Measurements from ENCODE around the gene EIF3L. TPM values are rescaled to one million over a fixed set of nuclear protein-coding genes. Genes with fewer than 3 reads are reported as not detected.

The EIF3L gene
- total RNA-seq, 1 experiment from 2014 or later = 739 TPM

DNA sequence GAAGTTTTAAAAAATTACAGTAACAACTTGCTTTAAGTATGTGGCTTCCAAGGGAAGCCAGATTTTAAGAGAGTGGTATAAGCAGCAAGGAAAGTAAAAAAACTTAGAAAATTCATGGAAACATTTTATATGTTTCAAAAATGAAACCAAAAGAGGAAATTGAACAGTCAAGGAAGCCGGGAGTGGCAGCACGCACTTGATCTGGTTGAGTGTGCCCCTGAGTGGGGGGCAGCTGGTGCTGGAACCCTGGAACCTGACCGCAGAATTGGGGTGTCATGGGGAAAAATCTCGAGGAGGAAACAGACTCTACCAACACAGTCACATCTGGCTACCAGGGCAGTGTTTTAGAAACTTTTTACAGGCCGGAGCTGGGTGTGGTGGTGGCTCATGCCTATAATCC is 70.9 kb downstream of the EIF3L start:
- no peaks in the 10 kb centered on the region for H4K20me1 ChIP-seq (ENCODE audit: control insufficient read depth, insufficient read depth, insufficient read length)
- no peak overlapping the region for H4K8ac ChIP-seq (replicated peaks; ENCODE audit: insufficient read length, low read depth, low read length)
- no peak overlapping the region for H2BK12ac ChIP-seq (ENCODE audit: insufficient read length, low read depth, low read length)
- H4K91ac ChIP-seq (ENCODE audit: insufficient read length, low read depth, low read length) = no peak overlapping the region
- no peaks in the 10 kb centered on the region for H3K79me2 ChIP-seq (ENCODE audit: insufficient read depth, low read length)
- H2BK20ac ChIP-seq (ENCODE audit: low read depth, low read length, poor library complexity, severe bottlenecking) = no peak overlapping the region
- no peaks in the 10 kb centered on the region for H3K9me3 ChIP-seq (ENCODE audit: control insufficient read depth, low read depth, low read length)
- H3K9me3 Mint-ChIP-seq = no peaks in the 10 kb centered on the region
- no peak overlapping the region for H3K18ac ChIP-seq (ENCODE audit: insufficient read length, low read depth, low read length)
- no peaks in the 10 kb centered on the region for H3K79me1 ChIP-seq (ENCODE audit: insufficient read depth, low read depth, low read length, poor library complexity, severe bottlenecking)
- H3K4me2 ChIP-seq (ENCODE audit: insufficient read depth, insufficient read length, low read length) = no peak overlapping the region
- 0 out of 4 replicates have a peak, but pooled peaks cover 0 to 3% of the 10 kb centered on the region in 2 experiments for H3K4me1 Mint-ChIP-seq
- no CpG with 5 or more reads among the region's 5 CpGs for WGBS (ENCODE audit: extremely low coverage, insufficient read length, low lambda C conversion rate)
- H3K36me3 Mint-ChIP-seq (ENCODE audit: insufficient read depth in 1 of 3, low read depth in 3 of 3) = peaks cover 1 to 43% (median 22%) of the 10 kb centered on the region in 3 experiments; a peak in 6 of 7 replicates
- no peaks in the 10 kb centered on the region; the same call in 1 of the 2 replicates for H3K27me3 Mint-ChIP-seq (ENCODE audit: low read depth)
- no peak overlapping the region for H3T11ph ChIP-seq (ENCODE audit: low read length)
- no peak overlapping the region for H3K4me3 Mint-ChIP-seq
- no peak overlapping the region for H2AK5ac ChIP-seq (ENCODE audit: insufficient read length, low read length)
- no peak overlapping the region for H3K23ac ChIP-seq (ENCODE audit: insufficient read length, low read depth, low read length)
- no peak overlapping the region for H2BK120ac ChIP-seq (ENCODE audit: low read depth, low read length, poor library complexity, severe bottlenecking)
- H3K4me1 ChIP-seq (ENCODE audit: insufficient read depth, low read length) = no peaks in the 10 kb centered on the region
- no peak overlapping the region for H4K5ac ChIP-seq (ENCODE audit: insufficient read length, low read depth, low read length)
- no peak overlapping the region for H3K56ac ChIP-seq (ENCODE audit: insufficient read length, low read depth, low read length)
- no peaks in the 10 kb centered on the region for H3K27me3 ChIP-seq (ENCODE audit: insufficient read depth, low read length)
- no peak for DNase-seq
- H3K4ac ChIP-seq (ENCODE audit: low read depth, low read length) = no peak overlapping the region
- peaks cover 2% of the 10 kb centered on the region for H3K23me2 ChIP-seq (ENCODE audit: insufficient read length, low read depth, low read length, poor library complexity, severe bottlenecking)
- H2BK15ac ChIP-seq (ENCODE audit: low read depth, low read length) = no peak overlapping the region
- TF ChIP-seq, protein P1, sequence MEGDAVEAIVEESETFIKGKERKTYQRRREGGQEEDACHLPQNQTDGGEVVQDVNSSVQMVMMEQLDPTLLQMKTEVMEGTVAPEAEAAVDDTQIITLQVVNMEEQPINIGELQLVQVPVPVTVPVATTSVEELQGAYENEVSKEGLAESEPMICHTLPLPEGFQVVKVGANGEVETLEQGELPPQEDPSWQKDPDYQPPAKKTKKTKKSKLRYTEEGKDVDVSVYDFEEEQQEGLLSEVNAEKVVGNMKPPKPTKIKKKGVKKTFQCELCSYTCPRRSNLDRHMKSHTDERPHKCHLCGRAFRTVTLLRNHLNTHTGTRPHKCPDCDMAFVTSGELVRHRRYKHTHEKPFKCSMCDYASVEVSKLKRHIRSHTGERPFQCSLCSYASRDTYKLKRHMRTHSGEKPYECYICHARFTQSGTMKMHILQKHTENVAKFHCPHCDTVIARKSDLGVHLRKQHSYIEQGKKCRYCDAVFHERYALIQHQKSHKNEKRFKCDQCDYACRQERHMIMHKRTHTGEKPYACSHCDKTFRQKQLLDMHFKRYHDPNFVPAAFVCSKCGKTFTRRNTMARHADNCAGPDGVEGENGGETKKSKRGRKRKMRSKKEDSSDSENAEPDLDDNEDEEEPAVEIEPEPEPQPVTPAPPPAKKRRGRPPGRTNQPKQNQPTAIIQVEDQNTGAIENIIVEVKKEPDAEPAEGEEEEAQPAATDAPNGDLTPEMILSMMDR (conservative IDR thresholded peaks at IDR 0.05) = no peak
- no peak overlapping the region for H3K9ac ChIP-seq (ENCODE audit: extremely low read depth, insufficient read length, low read length)
- no peak overlapping the region for H3K14ac ChIP-seq (ENCODE audit: insufficient read depth, low read length)
- H2BK5ac ChIP-seq (ENCODE audit: insufficient read length, low read length) = no peak overlapping the region
- H2AFZ ChIP-seq (ENCODE audit: low read length) = no peak overlapping the region
- H3K27ac ChIP-seq (ENCODE audit: insufficient read length, low read depth, low read length) = no peak overlapping the region
- no peak overlapping the region for H3K27ac Mint-ChIP-seq

All from H9 (cell line).